Thyroid gland (tissue), 4 donors: ENCODE measurements around the gene MTCL3.
A peak's percentile ranks its signal among the peaks of the same experiment; 100 is the strongest.

Source experiments
- DNase-seq, 2 donors: peaks; one replicate each; pipeline ENCODE4 v3.0.0-alpha.2; 2019
- H3K27ac ChIP-seq, 3 donors: fragments of 200-600 bp; sonication (generic); 1 replicate in 2 of 3; 2 replicates in 1 of 3; pipeline ENCODE4 v1.5.1; 2016 to 2019; ENCODE audit warnings: mild to moderate bottlenecking in 1 of 3, moderate library complexity in 1 of 3
- H3K27me3 ChIP-seq: fragments of 200-600 bp; sonication (generic); one replicate; pipeline ENCODE4 v1.5.1; 2019
- H3K36me3 ChIP-seq, 2 donors: fragments of 200-600 bp; sonication (generic); one replicate each; pipeline ENCODE4 v1.5.1; 2016 to 2019
- H3K4me1 ChIP-seq, 2 donors: fragments of 200-600 bp; sonication (generic); one replicate each; pipeline ENCODE4 v1.5.1; 2017 to 2019
- H3K4me3 ChIP-seq, 3 donors: fragments of 200-600 bp; sonication (generic); replicated peaks in 1 of 3; 1 replicate in 2 of 3; 2 replicates in 1 of 3; pipeline ENCODE4 v1.5.1; 2016; ENCODE audit warnings: mild to moderate bottlenecking in 1 of 3
- H3K9me3 ChIP-seq: fragments of 200-600 bp; sonication (generic); one replicate; pipeline ENCODE4 v1.5.1; 2017
- CTCF ChIP-seq, 6 experiments: fragments of 200-600 bp in 3 of 6; fragments of 450-650 bp in 3 of 6; sonication (generic) in 3 of 6; IDR thresholded peaks; one replicate each; pipeline ENCODE4 v1.5.1; 2016 to 2019; ENCODE audit warnings: antibody characterized with exemption in 6 of 6, mild to moderate bottlenecking in 2 of 6, inconsistent platforms in 1 of 6, moderate library complexity in 1 of 6
- POLR2A ChIP-seq, 2 donors: fragments of 450-650 bp; IDR thresholded peaks; one replicate each; pipeline ENCODE4 v1.6.1; 2017; ENCODE audit warnings: antibody characterized with exemption in 2 of 2, mild to moderate bottlenecking in 2 of 2, moderate library complexity in 1 of 2
- WGBS, 2 donors: methylation state at CpG; one replicate each; pipeline ENCODE4 v1.1.5; 2017; 5-methylcytosine and 5-hydroxymethylcytosine counted together
- intact Hi-C: fragments of 100-400 bp; cut with DNase I; formaldehyde crosslinking; loops from one replicate; pipeline ENCODE4 v1.15.1; 2023

MTCL3 gene

GRCh38 chr6:127518710-127519468 lies at the start of gene MTCL3:
Gene MTCL3, minus strand, starts transcription at chr6:127519335.
- Histone ChIP-seq H3K4me3 (no peak within 1 kb of the TSS), H3K27me3 (peaks cover 15% of the 10 kb centered on the region), H3K9me3 (no peaks in the 10 kb centered on the region), H3K36me3 (no peaks in the 10 kb centered on the region), H3K27ac (no peak within 1 kb of the TSS), H3K4me1 (peaks cover 11 to 21% of the 10 kb centered on the region in 2 donors)
- 2 to 3% methylated on average over 32 to 42 of the region's 42 CpGs for WGBS, 2 donors
- DNase-seq, result peak in 1 of 2 donors; percentile 6
- intact Hi-C loops, result no loop called here
- no peak for TF ChIP-seq CTCF (IDR thresholded peaks at IDR 0.05)

DNA sequence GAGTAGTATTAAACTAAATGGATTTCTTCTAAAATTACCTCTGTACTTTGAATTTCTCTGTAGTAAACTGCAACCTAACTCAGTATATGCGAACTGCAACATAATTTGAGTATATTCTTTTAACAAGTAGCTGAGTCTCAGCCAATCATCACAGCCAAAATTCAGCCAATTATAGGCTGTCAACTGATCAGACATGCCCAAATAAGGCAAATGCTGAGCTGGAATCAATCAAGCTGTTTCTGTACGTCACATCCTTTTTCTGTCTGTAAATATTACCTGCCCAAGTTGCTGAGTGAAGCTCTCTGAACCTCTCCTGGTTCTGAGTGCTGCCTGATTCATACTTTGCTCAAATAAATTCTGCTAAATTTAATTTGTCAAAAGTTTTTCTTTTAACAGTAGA lies 48.3 kb upstream of the MTCL3 start:
- TF ChIP-seq POLR2A (IDR thresholded peaks at IDR 0.05) (no peak), CTCF (IDR thresholded peaks at IDR 0.05) (no peak)
- H3K27ac ChIP-seq, result peak overlapping the region in 1 of 3 donors; percentile 10
- WGBS, 2 donors, result 65 to 74% methylated on average over 2 of the region's 2 CpGs
- DNase-seq, result no peak
- H3K36me3 ChIP-seq, result no peaks in the 10 kb centered on the region
- H3K4me1 ChIP-seq, result peaks cover 9% of the 10 kb centered on the region in 2 donors
- H3K27me3 ChIP-seq, result no peaks in the 10 kb centered on the region
- no peak overlapping the region for H3K4me3 ChIP-seq
- intact Hi-C loops, result no loop called here
- H3K9me3 ChIP-seq, result no peaks in the 10 kb centered on the region

- Histone ChIP-seq H3K27me3 (no peaks in the 10 kb centered on the region), H3K4me3 (no peak overlapping the region), H3K36me3 (no peaks in the 10 kb centered on the region), H3K27ac (no peak overlapping the region), H3K4me1 (peaks cover 9% of the 10 kb centered on the region in 2 donors), H3K9me3 (no peaks in the 10 kb centered on the region)
- DNase-seq, result no peak
- intact Hi-C loops, result no loop called here
- TF ChIP-seq POLR2A (IDR thresholded peaks at IDR 0.05) (no peak), CTCF (IDR thresholded peaks at IDR 0.05) (no peak)
Measured at GRCh38 chr6:127566651-127567050, 47.5 kb upstream of the MTCL3 start.

DNA sequence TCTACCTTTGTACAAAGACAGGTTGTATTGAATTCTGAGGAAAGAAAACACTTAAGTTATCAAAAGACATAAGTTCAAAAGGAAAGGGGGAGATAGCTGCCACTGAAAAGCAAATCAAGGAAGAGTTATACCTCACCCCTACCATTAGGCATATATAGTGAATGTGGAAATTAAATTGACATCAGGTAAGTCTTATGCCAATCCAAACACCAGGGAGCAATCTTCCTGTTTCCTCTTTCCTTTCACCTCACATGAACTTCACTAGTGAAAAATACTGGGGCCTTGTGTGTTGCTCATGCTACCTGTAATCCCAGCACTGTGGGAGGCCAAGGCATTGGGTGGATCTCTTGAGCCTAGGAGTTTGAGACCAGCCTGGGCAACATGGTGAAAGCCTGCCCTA lies 47.0 kb upstream of the MTCL3 start:
- Histone ChIP-seq H3K36me3 (no peaks in the 10 kb centered on the region), H3K9me3 (no peaks in the 10 kb centered on the region), H3K4me3 (no peak overlapping the region), H3K4me1 (peaks cover 9% of the 10 kb centered on the region in 2 donors), H3K27ac (no peak overlapping the region), H3K27me3 (no peaks in the 10 kb centered on the region)
- TF ChIP-seq POLR2A (IDR thresholded peaks at IDR 0.05) (no peak), CTCF (IDR thresholded peaks at IDR 0.05) (no peak)
- no peak for DNase-seq
- intact Hi-C loops, result no loop called here

DNA sequence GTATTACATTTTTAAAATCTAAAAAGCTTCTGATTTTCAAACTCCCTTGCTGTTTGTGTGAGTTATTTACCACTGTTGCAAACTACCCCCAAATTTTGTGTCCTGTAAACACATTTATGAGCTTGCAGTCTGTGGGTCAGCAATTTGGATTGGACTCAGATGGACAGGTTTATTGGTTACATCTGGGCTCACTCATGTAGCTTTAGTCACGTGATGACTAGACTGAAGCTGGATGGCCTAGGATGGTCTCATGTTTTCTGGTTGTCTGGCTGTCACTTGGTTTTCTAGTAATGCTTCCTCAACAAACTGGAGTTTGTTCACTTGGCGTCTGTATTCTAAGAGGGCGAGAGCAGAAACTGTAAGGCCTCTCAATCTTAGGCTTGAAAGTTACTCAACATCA lies 45.6 kb upstream of the MTCL3 start:
- Histone ChIP-seq H3K4me1 (peaks cover 9% of the 10 kb centered on the region in 2 donors), H3K4me3 (no peak overlapping the region), H3K36me3 (no peaks in the 10 kb centered on the region), H3K27ac (no peak overlapping the region), H3K9me3 (no peaks in the 10 kb centered on the region), H3K27me3 (no peaks in the 10 kb centered on the region)
- TF ChIP-seq POLR2A (IDR thresholded peaks at IDR 0.05), result no peak
- no peak for TF ChIP-seq CTCF (IDR thresholded peaks at IDR 0.05)
- 86 to 90% methylated on average over 3 of the region's 3 CpGs for WGBS, 2 donors
- intact Hi-C loops, result no loop called here
- DNase-seq, result no peak
